ENCODE results near the gene ZBTB7C.

Gene ZBTB7C

DNA sequence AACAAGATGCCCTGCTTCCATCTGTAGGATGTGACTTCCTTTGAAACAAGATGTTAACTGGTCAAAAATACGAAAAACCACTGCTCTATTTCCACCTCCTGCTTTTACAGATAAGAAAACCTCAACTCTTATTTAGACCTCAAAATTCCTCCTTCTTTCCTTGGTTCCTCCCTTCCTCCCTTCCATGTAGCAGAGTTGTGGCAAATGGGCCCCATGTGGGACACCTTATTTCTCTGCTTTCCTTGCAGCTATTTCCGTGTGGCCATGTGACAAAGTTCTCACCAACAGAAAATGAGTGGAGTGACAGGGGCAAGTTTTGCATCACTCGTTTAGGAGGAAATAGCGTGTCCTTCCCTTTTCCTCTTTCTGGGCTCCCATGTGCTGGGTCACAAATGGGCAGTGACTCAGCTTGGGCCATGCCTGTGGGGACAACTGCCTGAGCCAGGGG, 409.4 kb downstream of the ZBTB7C start:
- DNase-seq (ENCODE audit: low read depth in 2 of 2) = no peak

DNA sequence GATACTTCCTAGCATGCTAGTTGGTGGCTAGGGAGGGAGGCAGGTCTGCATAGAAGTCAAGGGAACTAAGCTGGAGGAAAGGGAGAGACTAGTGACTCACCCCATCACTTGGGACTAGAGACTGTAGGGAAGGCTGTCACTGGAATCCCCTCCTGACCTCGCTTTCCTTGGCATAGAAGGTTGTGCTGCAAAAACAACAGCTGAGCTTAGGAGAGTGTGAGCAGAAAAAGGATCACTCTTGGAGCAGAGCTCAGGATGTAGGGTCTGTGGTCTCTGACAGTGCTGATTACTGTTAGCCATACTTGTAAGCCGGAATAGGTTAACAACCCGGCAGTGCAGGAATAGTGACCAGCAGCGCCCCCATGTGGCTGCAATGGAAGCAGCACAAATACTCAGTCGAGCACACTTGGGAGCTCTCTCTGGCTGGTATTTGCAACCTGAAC, 411.8 kb downstream of the ZBTB7C start:
- peak; percentile 25 for DNase-seq (ENCODE audit: low read depth in 2 of 2)

DNA sequence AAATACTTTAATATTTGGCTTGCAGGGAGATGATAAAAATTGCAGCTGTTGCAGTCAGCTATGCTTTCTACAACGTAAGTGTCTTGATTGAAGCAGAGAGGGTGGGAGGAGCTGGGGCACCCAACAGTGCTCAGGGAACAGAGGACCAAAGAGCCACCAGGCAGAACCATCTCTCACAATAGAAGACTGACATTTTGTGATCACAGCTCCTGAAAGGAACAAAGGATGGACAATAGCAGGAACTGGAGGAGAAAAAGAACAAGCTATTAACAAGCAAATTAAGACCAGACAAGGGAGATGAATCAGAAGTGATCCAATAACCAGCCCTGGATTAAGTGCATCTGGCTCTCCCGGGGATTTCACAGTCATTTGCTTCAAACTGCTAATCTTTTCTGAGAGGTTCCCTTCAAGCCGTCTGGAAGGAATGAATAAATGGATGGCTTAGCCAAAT, 413.1 kb downstream of the ZBTB7C start:
- DNase-seq (ENCODE audit: low read depth in 2 of 2) = no peak

DNA sequence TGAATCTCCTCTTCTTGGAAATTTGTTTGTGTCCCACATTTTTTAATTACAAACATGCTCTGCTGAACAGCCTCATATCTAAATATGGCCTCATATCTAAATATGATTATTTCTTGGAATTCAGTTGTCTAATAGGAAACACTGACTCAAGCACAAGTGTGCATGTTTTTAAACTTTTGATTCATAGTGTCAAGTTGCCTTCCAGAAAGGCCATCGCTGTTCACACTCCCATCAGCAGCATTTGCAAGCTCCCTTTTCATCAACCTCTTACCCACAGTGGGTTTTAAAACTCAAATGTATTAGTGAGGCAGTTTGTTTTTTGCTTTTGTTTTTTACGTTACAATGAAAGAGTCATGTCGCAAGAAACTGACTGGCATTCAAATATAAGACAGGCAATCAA, 413.5 kb downstream of the ZBTB7C start:
- DNase-seq (ENCODE audit: low read depth in 2 of 2) = no peak

DNA sequence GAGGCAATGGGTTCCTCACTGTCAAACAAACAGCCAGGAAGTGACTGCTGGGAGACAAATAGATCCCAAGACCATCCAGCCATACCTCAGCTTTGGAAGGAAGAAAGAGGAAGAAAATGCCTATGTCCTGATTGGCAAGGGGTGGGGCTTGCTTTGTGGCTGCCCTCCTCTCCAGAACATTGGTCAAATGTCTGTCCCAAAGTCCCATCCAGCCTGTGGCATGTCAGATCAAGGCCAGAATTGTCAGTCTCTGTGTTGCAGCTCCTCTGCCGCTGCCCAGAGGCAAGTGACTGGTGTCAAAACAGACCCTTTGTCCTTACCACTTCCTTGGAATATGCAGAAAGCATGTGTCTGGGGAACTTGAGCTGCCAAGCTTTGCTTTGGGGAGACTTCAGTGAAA, 415.8 kb downstream of the ZBTB7C start:
- no peak for DNase-seq (ENCODE audit: low read depth in 2 of 2)

DNA sequence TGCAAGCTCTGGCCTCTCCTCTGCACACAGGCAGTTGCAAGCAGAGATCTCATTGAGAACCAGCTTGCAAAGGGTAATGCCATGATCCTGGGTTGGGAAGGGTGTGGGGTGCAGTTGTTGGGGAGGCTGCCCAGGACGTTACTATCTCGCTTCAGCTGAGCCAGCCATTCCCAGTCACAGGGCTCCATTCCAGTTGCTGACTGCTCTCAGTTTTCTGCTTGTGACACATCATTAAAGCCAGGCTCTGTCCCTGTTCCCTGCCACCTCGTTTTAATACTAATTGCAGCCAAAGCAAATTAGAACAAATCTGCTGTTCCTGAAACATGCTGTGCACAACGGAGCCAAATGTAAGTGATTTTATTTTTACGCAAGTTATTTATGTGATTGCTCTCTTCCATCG, 416.2 kb downstream of the ZBTB7C start:
- no peak for DNase-seq (ENCODE audit: low read depth in 2 of 2)

DNA sequence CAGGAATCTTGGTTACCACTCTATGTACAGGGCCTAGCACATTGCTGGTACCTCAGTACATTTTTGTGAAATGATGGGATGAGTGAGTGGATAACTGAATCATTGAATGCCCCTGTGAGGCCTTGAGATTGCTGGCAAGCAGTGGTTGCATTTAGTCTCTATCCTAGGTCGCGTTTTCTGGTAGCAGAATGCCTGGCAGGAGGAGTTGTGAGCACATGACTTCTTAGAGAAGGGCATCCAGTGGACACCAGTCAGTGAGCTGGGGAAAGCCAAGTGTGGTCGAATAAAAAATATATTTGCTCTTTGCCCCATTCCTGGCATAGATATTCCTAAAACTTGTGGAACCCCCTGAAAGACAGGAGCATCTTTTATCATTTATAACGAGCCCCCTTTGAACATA, 416.9 kb downstream of the ZBTB7C start:
- DNase-seq (ENCODE audit: low read depth in 2 of 2) = no peak

DNA sequence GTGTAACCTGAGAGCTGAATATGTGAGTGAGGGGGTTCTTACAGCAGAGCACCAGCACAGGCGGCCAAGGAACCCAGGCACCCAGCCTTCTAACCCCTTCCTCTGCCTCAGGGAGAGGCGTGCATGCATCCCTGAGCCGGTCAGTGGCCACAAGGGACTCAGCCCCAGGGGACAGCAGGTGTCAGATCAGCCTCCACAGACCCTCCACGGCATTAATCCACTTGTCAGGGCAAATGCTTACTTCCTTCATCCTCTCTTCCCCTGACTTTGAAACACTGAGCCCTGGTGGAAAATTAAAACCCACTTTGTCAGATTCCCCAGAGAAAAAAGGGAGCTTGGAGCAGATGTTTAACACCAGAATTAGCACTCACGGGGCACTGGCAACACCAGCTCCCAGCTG, 418.2 kb downstream of the ZBTB7C start:
- DNase-seq (ENCODE audit: low read depth in 2 of 2) = no peak

DNA sequence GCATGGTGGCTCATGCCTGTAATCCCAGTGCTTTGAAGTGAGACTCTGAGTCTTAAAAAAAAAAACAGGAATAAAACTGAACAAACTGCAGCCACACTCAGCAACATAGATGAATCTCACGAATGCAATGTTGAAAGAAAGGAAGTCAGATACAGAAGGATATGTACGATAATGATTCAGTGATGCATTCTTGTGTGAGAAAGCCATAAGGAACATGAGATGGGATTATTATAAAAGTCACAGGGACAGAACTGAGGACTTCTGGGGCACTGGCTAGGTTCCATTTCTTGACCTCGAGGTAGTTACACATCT, 421.8 kb downstream of the ZBTB7C start:
- DNase-seq (ENCODE audit: low read depth in 2 of 2) = no peak

DNA sequence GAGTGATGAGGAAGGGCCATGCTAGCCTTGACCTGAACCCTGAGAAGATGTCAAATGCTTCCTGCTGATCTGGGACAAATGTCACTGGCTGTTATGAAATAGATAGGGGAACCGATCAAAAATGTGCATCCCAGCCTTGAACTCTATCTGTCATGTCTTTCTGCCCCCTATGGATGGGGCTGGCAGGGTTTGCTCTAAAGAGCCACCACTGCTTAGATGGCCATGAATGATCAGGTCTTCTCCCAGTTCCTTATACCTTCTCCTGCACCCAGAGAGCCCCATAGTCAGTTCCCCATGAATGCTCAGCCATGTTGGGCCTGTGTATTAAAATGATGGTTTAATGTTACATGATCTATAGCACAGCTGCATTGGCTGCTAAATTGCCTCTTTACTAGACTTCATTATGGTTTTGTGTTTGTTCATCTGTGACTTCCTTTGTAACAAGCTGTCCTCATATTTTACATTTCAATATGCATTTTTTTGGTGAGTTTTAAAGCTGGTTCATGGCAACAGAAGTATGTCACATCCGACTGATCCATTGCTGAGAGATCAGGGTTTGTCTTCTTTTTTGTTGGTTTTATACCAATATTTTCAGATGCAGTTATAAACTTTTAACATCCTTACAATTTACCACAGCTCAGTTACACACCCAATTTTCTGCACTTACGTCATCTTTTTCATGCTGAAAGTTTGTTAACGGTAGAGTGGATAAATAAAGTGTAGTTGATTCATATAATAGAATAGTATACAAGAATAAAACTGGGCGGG, 422.4 kb downstream of the ZBTB7C start:
- DNase-seq (ENCODE audit: low read depth in 2 of 2) = no peak

DNA sequence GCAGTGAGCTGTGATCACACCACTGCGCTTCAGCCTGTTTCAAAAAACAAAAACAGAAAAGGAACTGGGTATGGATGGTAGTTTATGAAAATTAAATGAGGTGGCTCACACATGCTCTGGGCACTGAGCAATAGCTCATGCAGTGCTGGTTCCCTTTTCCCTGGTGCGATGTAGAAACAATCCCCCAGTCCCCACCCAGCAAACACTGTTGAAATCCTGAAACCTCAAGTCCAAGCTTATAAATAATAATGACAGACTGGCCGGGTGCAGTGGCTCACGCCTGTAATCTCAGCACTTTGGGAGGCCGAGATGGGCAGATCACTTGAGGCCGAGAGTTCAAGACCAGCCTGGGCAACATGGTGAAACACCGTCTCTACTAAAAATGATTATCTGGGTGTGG, 423.3 kb downstream of the ZBTB7C start:
- no peak for DNase-seq (ENCODE audit: low read depth in 2 of 2)

DNA sequence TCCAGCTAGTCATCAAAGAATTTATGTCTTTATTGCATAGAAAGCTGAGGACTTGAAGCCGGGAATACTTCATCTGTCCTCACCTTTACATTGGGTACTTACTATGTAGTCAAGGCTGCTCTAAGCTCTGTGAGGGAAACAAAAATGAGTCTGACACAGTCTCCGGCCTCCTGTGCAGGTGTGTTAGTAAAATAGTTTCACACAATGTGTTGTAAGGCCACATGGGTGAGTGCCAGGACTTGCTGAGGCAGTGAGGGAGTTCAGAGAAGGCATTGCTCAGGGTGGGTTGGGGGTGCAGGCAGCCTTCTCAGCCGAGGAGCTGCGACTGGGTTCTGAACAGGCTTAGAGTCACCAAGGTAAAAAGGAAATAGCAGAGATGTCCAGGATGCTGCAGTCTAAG, 424.2 kb downstream of the ZBTB7C start:
- DNase-seq (ENCODE audit: low read depth in 2 of 2) = no peak

DNA sequence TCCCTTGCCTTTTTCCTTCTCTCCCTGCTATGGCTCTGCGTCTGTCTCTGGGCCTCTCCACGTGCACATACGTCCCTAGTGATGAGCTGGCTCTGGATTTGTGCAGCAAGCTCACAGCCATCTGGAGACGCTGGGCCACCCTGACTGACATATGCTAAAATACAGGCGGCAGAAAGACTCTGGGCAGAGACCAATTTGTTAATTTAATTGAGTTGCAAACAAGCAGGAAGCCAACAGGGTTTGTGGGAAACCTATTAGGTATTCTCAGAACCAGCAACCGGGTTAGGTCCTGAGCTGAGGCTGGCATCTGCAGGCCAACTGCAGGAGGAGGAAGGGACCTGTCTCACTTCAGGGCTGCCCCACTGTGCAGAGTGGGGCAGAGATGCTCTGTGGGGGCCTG, 425.2 kb downstream of the ZBTB7C start:
- DNase-seq (ENCODE audit: low read depth in 2 of 2) = no peak

DNA sequence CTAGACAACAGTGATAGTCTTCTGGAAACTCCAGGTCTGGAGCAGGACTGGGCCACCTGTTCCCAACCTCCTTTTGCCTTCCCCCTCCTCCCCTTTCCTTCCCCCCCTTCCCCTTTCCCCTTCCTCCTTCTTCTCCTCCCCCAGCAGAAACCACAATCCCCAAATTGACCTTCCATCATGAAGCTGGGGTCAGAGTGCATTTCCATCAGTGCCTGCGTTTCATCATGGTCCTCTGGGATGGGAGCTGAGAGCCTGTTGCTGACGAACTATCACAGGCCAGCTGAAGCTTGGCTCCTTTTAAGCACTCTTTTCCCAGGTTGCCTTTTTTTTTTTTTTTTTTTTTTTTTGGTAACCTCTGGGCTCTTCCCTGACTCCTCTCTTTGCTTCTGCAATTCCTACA, 426.1 kb downstream of the ZBTB7C start:
- no peak for DNase-seq (ENCODE audit: low read depth in 2 of 2)

DNA sequence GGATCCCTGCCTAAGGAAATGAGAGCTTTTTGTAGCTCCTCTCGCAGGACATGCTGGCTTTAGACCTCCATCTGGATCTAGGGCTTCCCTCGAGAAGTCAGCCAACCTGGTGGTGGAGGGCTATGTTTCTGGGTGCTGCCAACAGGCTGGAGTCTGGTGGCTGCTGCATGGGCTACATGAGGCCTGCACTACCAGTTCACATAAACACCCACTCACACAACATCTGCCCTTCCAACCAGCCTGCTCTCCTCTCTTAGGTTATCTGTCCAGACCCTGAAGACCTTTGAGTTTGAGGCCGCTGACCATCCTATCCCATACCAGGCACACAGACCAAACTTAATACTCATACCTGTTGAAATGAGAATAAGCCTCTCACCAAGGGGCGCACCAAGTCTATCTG, 427.4 kb downstream of the ZBTB7C start:
- DNase-seq (ENCODE audit: low read depth in 2 of 2) = no peak

DNA sequence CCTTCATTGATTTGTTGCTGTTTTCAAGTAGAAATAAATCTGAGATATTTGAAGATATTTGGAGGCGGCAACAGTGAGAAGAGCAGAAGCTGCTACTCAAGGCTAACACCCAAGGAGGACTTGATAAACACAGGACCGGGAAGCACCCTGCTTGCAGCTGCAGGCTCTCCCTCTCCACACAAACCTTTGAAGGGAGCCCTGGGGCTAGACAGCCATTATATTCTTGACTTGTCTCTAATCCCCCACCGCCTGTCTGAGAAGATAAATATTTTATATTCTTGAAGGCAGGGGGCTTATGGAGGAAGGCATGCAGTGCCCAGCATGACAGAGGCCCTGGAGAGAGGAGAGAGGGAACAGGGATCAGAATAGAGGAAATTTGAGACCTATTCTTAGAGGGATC, 427.9 kb downstream of the ZBTB7C start:
- no peak for DNase-seq (ENCODE audit: low read depth in 2 of 2)

DNA sequence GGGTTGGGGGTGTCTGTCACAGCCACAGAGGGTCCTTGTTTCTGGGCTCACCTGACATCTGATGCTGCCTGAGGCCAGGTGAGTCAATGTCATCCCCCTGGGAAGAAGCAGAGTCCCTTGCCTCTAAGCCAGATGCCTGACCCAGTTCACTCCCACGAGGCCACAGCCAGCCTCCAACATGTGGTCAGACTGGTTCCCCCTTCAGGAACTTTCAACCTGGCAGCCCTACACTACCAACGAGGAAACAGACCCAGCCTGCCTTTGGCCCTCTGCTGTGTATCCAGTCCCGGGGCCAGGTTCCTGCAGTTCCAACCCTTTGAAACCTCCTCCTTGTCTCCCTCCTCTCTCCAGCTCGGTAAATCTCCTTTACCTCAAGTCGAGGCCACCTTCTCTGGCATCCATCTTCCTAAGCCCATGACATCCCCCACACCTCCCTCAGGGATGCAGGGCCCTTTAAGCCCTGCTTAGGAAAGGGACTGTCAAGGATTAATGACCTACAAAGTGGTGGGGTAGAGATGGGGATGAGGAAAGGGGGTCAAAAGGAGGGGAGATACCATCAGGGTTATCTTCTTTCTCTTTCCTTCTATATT, 429.5 kb downstream of the ZBTB7C start:
- DNase-seq (ENCODE audit: low read depth in 2 of 2) = no peak

DNA sequence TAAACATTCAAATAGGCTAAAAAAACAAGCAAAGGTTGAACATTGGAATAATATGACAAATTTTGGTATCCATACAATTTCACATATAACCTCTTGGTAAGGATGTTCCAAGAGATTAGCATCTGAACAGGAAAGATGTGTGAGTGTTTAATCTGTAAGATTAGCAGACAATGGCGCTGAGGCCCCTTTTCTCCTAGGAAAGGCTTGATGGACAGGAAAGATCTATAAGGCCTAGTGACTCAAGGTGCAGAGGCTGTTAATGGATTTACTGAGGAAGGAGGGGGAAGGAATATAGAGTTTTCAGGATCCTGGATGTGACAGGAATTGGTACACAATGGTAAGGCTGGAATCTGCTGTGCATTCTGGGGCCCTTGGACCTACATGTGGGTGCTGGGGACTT, 430.6 kb downstream of the ZBTB7C start:
- DNase-seq (ENCODE audit: low read depth in 2 of 2) = no peak

DNA sequence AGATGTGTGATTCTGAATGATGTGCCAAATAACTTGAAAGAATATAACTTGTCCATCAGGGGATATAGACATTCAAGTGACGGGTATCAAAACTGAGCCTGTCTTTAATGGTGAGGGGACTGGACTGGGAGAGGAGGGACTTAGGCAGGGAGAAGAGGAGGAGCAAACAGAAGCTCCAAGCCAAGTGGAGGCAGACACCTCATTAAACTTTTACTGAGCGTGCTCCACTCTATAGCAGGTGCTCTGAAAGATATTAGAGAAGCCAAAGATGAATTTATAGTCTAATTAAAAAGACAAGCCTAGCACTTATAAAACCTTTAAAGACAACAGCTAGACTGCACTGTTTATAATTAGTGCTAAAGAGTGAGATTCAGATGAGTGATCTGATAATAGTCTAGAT, 431.0 kb downstream of the ZBTB7C start:
- DNase-seq (ENCODE audit: low read depth in 2 of 2) = no peak

Data from stimulated activated CD4-positive, alpha-beta T cell treated with anti-CD3 and anti-CD28 coated beads, Interleukin-15, amount 100 ng/mL, for 48 hours (primary cell).